A549 (cell line): ENCODE results near the gene SETD2.

Experiments
- CHD4 ChIP-seq: fragments of 200-600 bp; sonication (generic); IDR thresholded peaks from 2 replicates; pipeline ENCODE4 v1.6.1; 2016; ENCODE audit warnings: antibody characterized with exemption, mild to moderate bottlenecking, borderline replicate concordance
- ELK1 ChIP-seq: fragments of 150-350 bp; IDR thresholded peaks from 2 replicates; pipeline ENCODE4 v1.6.1; 2014; ENCODE audit warnings: low read depth, mild to moderate bottlenecking, low read length
- JUN ChIP-seq, 2 experiments: fragments of >200 bp; sonication (Bioruptor Twin); formaldehyde crosslinking; IDR thresholded peaks; 2 replicates in 1 of 2; 3 replicates in 1 of 2; pipeline ENCODE4 v1.6.1; 2016 to 2017
- POLR2A ChIP-seq: IDR thresholded peaks from 2 replicates; pipeline ENCODE4 v1.6.1; 2012; ENCODE audit warnings: mild to moderate bottlenecking, low read length
- ZFP36 ChIP-seq: fragments of 450-650 bp; IDR thresholded peaks from 2 replicates; pipeline ENCODE4 v1.6.1; 2014; ENCODE audit warnings: borderline replicate concordance; ENCODE audit not compliant: partially characterized antibody
- TF ChIP-seq, protein P1 (sequence below): IDR thresholded peaks from 2 replicates; pipeline ENCODE4 v1.6.1; 2012
- TF ChIP-seq, protein P2 (sequence below): fragments of >200 bp; sonication (Bioruptor Twin); formaldehyde crosslinking; IDR thresholded peaks from 3 replicates; pipeline ENCODE4 v1.5.1; 2016
- TF ChIP-seq, protein P3 (sequence below): fragments of 200-600 bp; sonication (generic); IDR thresholded peaks from 2 replicates; pipeline ENCODE4 v1.6.1; 2016; ENCODE audit warnings: antibody characterized with exemption, mild to moderate bottlenecking, moderate library complexity

- TF ChIP-seq, protein P1, sequence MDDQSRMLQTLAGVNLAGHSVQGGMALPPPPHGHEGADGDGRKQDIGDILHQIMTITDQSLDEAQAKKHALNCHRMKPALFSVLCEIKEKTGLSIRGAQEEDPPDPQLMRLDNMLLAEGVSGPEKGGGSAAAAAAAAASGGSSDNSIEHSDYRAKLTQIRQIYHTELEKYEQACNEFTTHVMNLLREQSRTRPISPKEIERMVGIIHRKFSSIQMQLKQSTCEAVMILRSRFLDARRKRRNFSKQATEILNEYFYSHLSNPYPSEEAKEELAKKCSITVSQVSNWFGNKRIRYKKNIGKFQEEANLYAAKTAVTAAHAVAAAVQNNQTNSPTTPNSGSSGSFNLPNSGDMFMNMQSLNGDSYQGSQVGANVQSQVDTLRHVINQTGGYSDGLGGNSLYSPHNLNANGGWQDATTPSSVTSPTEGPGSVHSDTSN: no peak
- TF ChIP-seq CHD4 (no peak), ELK1 (no peak), POLR2A (no peak), JUN (IDR thresholded peaks at IDR 0.05) (no peak), ZFP36 (no peak)
- TF ChIP-seq, protein P2, sequence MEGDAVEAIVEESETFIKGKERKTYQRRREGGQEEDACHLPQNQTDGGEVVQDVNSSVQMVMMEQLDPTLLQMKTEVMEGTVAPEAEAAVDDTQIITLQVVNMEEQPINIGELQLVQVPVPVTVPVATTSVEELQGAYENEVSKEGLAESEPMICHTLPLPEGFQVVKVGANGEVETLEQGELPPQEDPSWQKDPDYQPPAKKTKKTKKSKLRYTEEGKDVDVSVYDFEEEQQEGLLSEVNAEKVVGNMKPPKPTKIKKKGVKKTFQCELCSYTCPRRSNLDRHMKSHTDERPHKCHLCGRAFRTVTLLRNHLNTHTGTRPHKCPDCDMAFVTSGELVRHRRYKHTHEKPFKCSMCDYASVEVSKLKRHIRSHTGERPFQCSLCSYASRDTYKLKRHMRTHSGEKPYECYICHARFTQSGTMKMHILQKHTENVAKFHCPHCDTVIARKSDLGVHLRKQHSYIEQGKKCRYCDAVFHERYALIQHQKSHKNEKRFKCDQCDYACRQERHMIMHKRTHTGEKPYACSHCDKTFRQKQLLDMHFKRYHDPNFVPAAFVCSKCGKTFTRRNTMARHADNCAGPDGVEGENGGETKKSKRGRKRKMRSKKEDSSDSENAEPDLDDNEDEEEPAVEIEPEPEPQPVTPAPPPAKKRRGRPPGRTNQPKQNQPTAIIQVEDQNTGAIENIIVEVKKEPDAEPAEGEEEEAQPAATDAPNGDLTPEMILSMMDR: no peak
- TF ChIP-seq, protein P3, sequence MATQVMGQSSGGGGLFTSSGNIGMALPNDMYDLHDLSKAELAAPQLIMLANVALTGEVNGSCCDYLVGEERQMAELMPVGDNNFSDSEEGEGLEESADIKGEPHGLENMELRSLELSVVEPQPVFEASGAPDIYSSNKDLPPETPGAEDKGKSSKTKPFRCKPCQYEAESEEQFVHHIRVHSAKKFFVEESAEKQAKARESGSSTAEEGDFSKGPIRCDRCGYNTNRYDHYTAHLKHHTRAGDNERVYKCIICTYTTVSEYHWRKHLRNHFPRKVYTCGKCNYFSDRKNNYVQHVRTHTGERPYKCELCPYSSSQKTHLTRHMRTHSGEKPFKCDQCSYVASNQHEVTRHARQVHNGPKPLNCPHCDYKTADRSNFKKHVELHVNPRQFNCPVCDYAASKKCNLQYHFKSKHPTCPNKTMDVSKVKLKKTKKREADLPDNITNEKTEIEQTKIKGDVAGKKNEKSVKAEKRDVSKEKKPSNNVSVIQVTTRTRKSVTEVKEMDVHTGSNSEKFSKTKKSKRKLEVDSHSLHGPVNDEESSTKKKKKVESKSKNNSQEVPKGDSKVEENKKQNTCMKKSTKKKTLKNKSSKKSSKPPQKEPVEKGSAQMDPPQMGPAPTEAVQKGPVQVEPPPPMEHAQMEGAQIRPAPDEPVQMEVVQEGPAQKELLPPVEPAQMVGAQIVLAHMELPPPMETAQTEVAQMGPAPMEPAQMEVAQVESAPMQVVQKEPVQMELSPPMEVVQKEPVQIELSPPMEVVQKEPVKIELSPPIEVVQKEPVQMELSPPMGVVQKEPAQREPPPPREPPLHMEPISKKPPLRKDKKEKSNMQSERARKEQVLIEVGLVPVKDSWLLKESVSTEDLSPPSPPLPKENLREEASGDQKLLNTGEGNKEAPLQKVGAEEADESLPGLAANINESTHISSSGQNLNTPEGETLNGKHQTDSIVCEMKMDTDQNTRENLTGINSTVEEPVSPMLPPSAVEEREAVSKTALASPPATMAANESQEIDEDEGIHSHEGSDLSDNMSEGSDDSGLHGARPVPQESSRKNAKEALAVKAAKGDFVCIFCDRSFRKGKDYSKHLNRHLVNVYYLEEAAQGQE: no peak
These were observed 46.0 kb downstream of the SETD2 start for GRCh38 chr3:47117807-47118364.
